Loucy (cell line): Measurements from ENCODE around the gene CDCP2.

Experiments used
- H2AFZ ChIP-seq: fragments of 200-600 bp; sonication (generic); 2 replicates; pipeline ENCODE4 v1.6.0; 2016; ENCODE audit warnings: antibody characterized with exemption, mild to moderate bottlenecking, low read length, moderate library complexity
- H3F3A ChIP-seq: fragments of 200-600 bp; 2 replicates; pipeline ENCODE4 v1.6.0; 2016; ENCODE audit warnings: antibody characterized with exemption, low read depth, mild to moderate bottlenecking
- H3K27me3 ChIP-seq: fragments of 200-600 bp; sonication (generic); 2 replicates; pipeline ENCODE4 v1.6.1; 2014; ENCODE audit warnings: low read length, mild to moderate bottlenecking; ENCODE audit not compliant: insufficient read depth, poor library complexity, severe bottlenecking
- H3K36me3 ChIP-seq: fragments of 200-600 bp; sonication (generic); 2 replicates; pipeline ENCODE4 v1.6.1; 2016; ENCODE audit warnings: low read length; ENCODE audit not compliant: insufficient read depth
- H3K4me1 ChIP-seq: fragments of 200-600 bp; sonication (generic); 2 replicates; pipeline ENCODE4 v1.5.1; 2014; ENCODE audit warnings: low read length, mild to moderate bottlenecking; ENCODE audit not compliant: insufficient read depth, poor library complexity, severe bottlenecking
- H3K4me2 ChIP-seq: fragments of 200-600 bp; sonication (generic); 2 replicates; pipeline ENCODE4 v1.6.0; 2014; ENCODE audit warnings: antibody characterized with exemption, low read length, low read depth, mild to moderate bottlenecking; ENCODE audit not compliant: poor library complexity, severe bottlenecking
- H3K4me3 ChIP-seq: fragments of 200-600 bp; sonication (generic); 2 replicates; pipeline ENCODE4 v1.5.1; 2014; ENCODE audit warnings: low read length, mild to moderate bottlenecking, mixed read lengths; ENCODE audit not compliant: poor library complexity, severe bottlenecking
- H3K79me2 ChIP-seq: fragments of 200-600 bp; sonication (generic); 2 replicates; pipeline ENCODE4 v1.6.1; 2014; ENCODE audit warnings: low read length; ENCODE audit not compliant: insufficient read depth
- H3K9ac ChIP-seq: fragments of 200-600 bp; sonication (generic); 2 replicates; pipeline ENCODE4 v1.6.0; 2014; ENCODE audit warnings: mild to moderate bottlenecking, low read depth, low read length, moderate library complexity; ENCODE audit not compliant: poor library complexity, severe bottlenecking
- H3K9me2 ChIP-seq: fragments of 200-600 bp; sonication (generic); replicated peaks from 2 replicates; pipeline ENCODE4 v1.6.1; 2016; ENCODE audit warnings: low read depth, low read length, mixed read lengths
- H3K9me3 ChIP-seq: fragments of 200-600 bp; sonication (generic); 2 replicates; pipeline ENCODE4 v1.6.1; 2014; ENCODE audit warnings: mild to moderate bottlenecking, antibody characterized with exemption, low read length, low read depth; ENCODE audit not compliant: insufficient read depth
- H4K20me1 ChIP-seq: fragments of 200-600 bp; sonication (generic); 2 replicates; pipeline ENCODE4 v1.6.0; 2014; ENCODE audit warnings: antibody characterized with exemption, low read length, mild to moderate bottlenecking; ENCODE audit not compliant: insufficient read depth, poor library complexity, severe bottlenecking
- CTCF ChIP-seq: fragments of 200-600 bp; sonication (generic); conservative IDR thresholded peaks from 2 replicates; pipeline ENCODE4 v1.5.1; 2014; ENCODE audit warnings: mild to moderate bottlenecking, antibody characterized with exemption, low read length
- EZH2phosphoT487 ChIP-seq: fragments of 200-600 bp; IDR thresholded peaks from 2 replicates; pipeline ENCODE4 v1.6.1; 2018; ENCODE audit warnings: antibody characterized with exemption, mild to moderate bottlenecking, moderate library complexity, borderline replicate concordance

Gene CDCP2

DNA sequence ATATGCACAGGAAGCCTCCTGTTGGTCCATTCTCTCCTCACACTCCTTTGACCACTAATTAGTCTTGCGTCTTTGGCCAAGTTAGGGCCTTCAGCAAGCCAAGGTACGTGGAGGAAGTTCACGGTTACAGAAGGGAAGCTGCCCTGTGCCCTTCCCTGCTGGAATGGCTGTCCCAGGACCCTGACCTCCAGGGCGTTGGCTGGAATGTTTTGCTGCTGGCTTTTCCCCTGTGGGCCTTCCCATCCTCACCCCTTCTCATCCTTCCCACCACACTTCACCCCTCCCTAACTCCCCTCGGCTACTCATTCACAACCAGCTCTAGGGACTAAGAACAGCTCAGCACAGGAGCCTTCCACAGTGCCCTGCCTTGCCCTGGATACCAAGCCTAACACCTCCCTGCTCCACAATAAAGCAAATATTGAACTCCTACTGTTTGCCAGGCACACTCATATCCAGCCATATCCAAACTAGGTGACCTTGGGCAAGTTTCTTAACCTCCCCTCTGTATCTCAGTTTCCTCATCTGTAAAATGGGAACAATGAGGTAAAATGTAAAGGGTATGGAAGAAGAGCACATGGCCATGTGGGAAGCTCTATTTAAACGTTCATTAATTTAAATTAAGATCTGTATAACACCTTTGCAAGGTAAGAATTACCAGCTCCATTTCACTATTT is 8.8 kb upstream of the CDCP2 start:
- no peaks in the 10 kb centered on the region for H3K4me1 ChIP-seq
- H2AFZ ChIP-seq, result no peak overlapping the region
- H3K79me2 ChIP-seq, result no peaks in the 10 kb centered on the region
- no peaks in the 10 kb centered on the region for H3F3A ChIP-seq
- H3K9me3 ChIP-seq, result no peaks in the 10 kb centered on the region
- no peaks in the 10 kb centered on the region for H3K36me3 ChIP-seq
- TF ChIP-seq CTCF, result no peak
- TF ChIP-seq EZH2phosphoT487, result no peak
- H4K20me1 ChIP-seq, result no peaks in the 10 kb centered on the region
- no peak overlapping the region for H3K4me2 ChIP-seq
- H3K9ac ChIP-seq, result no peak overlapping the region
- H3K27me3 ChIP-seq, result no peaks in the 10 kb centered on the region
- no peaks in the 10 kb centered on the region for H3K9me2 ChIP-seq
- H3K4me3 ChIP-seq, result no peak overlapping the region

GRCh38 chr1:54160351-54160750 is 7.6 kb upstream of the CDCP2 start:
- no peaks in the 10 kb centered on the region for H3K9me3 ChIP-seq
- H3F3A ChIP-seq, result no peaks in the 10 kb centered on the region
- H2AFZ ChIP-seq, result no peak overlapping the region
- H3K27me3 ChIP-seq, result no peaks in the 10 kb centered on the region
- H3K4me1 ChIP-seq, result no peaks in the 10 kb centered on the region
- H3K79me2 ChIP-seq, result no peaks in the 10 kb centered on the region
- no peak overlapping the region for H3K4me3 ChIP-seq
- H3K36me3 ChIP-seq, result no peaks in the 10 kb centered on the region
- no peaks in the 10 kb centered on the region for H3K9me2 ChIP-seq
- no peaks in the 10 kb centered on the region for H4K20me1 ChIP-seq
- TF ChIP-seq EZH2phosphoT487 (no peak), CTCF (no peak)
- no peak overlapping the region for H3K4me2 ChIP-seq
- no peak overlapping the region for H3K9ac ChIP-seq

DNA sequence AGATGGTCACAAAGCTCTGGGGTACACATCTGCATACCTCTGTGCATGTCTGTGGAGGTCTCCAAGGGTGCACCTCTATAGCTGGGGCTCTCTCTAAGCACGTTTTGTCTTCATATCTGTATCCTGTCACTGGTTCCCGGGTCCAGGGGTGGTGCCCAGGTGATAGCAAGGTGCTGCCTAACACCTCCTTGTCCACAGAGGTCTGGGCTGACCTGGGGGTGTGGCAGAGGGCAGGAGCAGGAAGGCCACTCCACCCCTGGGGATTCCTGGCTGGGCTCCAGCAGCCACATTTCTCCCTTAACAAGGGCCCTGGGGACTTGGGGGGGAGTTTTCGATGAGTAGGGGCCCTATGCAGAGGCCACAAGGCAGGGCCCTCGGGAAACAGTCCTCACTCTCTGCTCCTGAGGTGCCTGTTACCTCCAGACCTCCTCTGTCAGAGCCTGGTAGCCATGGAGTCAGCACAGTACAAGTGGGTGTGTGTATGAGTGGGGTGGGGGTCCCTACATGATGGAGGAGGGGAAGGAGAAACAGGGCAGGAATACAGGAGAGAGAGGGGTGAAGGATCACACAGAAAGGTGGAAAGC is 7.0 kb upstream of the CDCP2 start:
- H3K36me3 ChIP-seq, result no peaks in the 10 kb centered on the region
- H3K27me3 ChIP-seq, result no peaks in the 10 kb centered on the region
- no peaks in the 10 kb centered on the region for H3F3A ChIP-seq
- H3K4me1 ChIP-seq, result no peaks in the 10 kb centered on the region
- no peaks in the 10 kb centered on the region for H3K79me2 ChIP-seq
- H3K9ac ChIP-seq, result no peak overlapping the region
- no peaks in the 10 kb centered on the region for H3K9me3 ChIP-seq
- TF ChIP-seq EZH2phosphoT487 (no peak), CTCF (no peak)
- H3K4me2 ChIP-seq, result no peak overlapping the region
- no peaks in the 10 kb centered on the region for H4K20me1 ChIP-seq
- H2AFZ ChIP-seq, result no peak overlapping the region
- no peaks in the 10 kb centered on the region for H3K9me2 ChIP-seq
- no peak overlapping the region for H3K4me3 ChIP-seq
